Measurements from ENCODE around the gene FHIT.

Gene FHIT
- 1.4 to 2.1 reads per million in 2 donors for total RNA-seq

DNA sequence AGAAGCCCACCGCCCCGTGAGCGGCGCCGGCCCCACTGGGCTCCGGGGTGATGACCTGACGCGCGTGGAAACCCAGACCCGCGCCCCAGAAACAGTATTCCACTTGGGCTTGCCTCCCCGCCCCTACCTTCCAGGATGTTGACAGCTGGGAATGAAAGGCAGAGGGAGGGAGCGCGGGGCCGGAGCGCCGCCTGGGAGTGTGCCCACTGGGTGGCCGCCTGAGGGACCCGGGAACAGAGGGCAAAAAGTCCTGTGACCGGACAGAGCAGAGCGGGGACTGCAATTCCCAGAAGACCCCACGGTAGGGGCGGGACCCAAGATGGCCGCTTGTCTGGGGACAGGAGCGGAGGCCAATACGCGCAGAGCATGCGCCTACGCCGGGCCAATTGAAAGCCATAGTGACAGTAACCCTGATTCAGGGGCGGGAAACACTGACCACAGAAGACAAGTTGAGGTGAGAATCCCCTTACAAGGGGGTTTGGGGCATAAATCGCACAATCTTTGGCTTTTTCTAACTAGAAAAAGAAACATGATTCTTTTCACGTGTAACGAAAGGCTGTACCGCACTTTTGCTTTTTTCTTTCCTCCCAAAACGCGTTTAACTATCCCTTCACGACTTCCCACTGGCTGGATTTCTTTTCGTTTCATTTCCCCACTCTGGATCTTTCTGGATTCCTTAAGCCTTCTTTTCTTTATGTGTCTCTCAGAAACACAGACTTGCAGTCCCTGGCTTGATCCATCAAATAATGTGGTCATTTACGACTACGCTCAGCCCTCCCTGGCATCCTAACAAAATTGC lies at the start of gene FHIT:
Gene FHIT, minus strand, starts transcription at position 279 of the 799 bp plus-strand sequence.
- DNase-seq, result peak; percentile 55

- DNase-seq, result no peak
Measured at GRCh38 chr3:61300786-61301185, 49.5 kb upstream of the FHIT start.

GRCh38 chr3:61300006-61300380 lies 48.7 kb upstream of the FHIT start:
- DNase-seq, result no peak

- DNase-seq, result no peak
Measured at GRCh38 chr3:61299343-61300005, 48.2 kb upstream of the FHIT start.

GRCh38 chr3:61297821-61298220 lies 46.6 kb upstream of the FHIT start:
- DNase-seq, result no peak

DNA sequence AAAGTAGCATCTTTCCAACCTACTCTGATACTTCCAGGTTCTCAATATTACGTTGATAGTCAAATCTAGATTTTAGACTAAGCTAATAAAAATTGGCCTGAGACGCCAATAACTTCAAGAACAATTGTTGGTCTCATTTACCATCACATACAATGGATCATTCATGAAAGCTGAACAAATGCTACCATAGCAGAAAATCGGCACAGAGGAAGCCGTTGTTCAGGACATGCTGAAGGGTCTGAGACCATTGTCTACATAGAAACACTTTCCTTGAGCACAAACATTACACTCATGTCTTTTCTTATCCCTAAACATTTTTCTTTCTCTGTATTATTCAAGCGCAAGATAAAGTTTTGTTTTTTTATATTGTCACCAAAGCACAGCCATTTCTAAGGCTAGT lies 37.2 kb upstream of the FHIT start:
- no peak for DNase-seq

DNA sequence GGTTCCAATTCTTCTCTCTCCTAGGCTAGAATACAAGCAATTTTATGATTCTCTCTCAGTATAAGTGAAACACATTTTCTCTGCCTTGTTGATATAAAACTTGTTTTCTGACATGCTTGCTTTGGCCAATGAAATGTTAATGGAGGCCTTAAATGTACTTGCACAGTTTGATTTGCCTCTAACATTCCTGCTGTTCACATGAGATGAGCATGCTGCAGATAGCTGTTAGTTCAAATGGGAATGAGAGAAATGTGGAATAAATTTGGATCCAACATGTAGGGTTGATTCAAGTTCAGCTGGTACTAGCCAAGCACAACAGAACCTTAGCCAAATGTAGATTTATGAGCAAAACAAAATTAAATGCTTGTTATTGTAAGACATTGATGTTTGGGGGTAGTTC lies 32.6 kb upstream of the FHIT start:
- no peak for DNase-seq

GRCh38 chr3:61278713-61279112 lies 27.5 kb upstream of the FHIT start:
- DNase-seq, result no peak

DNA sequence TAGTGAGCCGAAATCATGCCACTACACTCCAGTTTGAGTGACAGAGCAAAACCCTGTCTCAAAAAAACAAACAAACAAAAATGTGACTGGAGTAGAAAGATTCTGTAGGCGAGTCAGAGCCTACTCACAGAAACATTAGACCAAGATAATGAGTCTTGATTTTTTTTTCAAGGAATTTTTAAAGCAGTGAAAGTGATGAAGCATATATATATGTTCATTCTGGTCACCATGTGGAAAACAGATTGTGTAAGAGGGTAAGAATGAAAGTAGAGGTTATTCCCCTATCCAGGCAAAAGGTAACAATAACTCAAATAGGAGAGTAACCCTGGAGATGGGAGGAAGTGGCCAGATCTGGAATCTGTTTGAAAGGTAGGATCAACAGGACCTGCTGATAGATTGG lies 26.2 kb upstream of the FHIT start:
- no peak for DNase-seq

GRCh38 chr3:61269435-61269834 lies 18.2 kb upstream of the FHIT start:
- DNase-seq, result no peak

DNA sequence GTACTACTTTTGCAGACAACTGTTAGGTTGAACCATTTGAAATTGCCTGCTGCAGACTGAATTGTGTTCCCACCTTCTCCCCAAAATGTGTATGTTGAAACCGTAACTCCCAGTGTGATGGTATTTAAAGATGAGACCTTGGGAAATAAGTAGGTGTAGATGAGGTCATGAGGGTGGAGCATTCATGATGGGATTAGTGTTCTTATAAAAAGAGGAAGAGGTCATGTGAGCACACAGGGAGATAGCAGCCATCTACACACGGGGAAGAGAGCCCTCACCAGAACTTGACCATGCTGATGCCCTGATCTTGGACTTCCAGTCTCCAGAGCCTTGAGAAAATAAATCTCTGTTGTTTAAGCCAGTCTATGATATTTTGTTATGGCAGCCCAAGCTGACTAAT lies 17.4 kb upstream of the FHIT start:
- DNase-seq, result no peak

DNA sequence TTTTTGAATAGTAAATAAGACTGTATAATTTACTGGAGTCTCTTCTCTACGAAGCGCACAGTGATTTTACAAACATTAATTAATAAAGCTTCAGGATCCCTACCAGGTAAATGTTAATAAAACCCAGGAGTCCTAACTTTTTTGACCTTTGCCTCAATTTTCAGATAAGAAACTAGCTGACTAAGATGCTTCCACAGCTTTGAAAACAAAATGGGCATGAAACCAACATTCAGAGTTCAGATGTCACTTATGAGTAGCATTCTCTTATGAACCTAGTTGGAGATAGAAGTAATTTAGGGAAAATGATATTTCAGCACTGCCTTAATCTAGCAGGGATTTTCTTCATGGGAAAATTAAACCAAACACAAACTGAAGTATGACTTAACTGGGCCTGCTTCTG lies 13.0 kb upstream of the FHIT start:
- DNase-seq, result no peak

GRCh38 chr3:61257148-61257547 lies 5.9 kb upstream of the FHIT start:
- no peak for DNase-seq

DNA sequence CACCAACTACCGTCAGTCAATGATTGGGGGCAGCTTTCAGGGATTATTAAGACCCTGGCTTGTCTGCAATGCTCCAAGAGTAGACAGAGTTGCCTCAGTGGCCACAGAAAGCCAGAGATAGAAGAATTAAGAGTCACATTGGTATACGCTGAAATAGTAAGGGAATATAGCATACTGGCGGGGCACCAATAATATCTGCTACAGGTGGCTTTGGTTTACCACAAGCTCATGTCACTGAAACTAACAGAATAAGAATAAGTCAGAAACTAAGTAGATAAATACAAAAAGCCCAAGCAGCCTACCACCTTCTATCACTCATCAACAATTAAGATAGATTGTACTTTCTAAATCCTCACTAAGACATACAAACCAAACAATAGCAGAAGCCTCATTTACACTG lies 2.5 kb upstream of the FHIT start:
- no peak for DNase-seq

GRCh38 chr3:61252836-61253235 lies 1.6 kb upstream of the FHIT start:
- DNase-seq, result no peak

- no peak for DNase-seq
Measured at GRCh38 chr3:61250784-61251173, 473 bp downstream of the FHIT start.

GRCh38 chr3:61248496-61248895 lies 2.8 kb downstream of the FHIT start:
- no peak for DNase-seq

DNA sequence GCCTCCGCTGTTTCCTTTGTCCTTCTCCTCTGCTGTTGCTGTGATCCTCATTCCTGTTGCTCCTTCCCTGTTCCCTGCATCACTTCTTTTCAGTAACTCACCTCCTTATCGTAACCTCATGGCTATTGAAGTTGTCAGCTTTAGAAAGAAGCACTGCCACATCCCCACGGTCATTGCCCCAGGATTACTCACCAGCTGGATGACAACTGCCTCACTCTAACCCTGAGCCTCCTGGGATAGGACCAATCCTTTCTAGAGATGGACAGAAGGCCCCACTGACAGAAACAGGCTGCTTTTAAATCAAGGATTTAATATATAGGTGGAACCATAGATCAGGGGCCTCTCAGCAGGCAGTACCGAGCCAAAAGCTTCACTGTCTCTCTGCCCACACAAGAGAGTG lies 4.1 kb downstream of the FHIT start:
- DNase-seq, result no peak

- DNase-seq, result no peak
Measured at GRCh38 chr3:61239871-61240270, 11.4 kb downstream of the FHIT start.

- no peak for DNase-seq
Measured at GRCh38 chr3:61237858-61238257, 13.4 kb downstream of the FHIT start.

DNA sequence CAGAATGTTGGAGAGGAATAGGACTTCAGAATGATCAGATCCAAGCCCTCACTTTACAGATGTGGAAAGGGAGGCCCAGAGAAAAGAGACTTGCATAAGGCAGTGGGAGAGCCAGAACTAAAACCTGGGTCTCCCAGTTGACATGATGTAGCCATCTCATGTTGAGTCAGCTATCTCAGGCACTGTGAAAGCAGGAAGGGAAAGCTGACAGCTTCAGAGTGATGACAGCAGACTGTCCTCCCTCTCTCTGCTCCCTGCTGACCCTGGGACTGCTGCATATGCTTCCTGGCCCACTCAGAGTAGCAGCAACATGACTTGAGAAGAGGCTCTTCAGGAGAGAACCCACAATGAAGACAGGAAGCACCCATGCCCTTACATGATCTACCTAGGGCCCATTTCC lies 14.7 kb downstream of the FHIT start:
- DNase-seq, result no peak

GRCh38 chr3:61233746-61234145 lies 17.5 kb downstream of the FHIT start:
- no peak for DNase-seq

- DNase-seq, result no peak
Measured at GRCh38 chr3:61231693-61232092, 19.6 kb downstream of the FHIT start.

DNA sequence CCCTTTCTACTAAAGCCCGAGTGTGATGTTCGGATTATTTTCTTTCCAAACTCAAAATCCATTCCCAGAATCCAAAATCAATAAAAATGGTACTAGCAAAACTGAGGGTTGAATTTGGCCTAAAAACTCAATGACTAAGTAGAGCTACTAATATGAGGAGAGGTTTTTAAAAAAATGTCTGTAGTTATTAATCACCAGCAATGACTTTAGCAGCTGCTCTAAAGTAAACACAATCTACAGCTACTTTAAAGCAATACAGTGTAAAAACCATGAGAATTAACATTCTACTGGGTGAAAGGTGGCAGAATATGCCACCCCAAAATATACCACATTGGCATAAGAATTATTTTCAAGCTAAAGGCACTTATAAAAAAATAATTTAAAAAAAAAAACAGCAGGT lies 23.5 kb downstream of the FHIT start:
- no peak for DNase-seq
